AG09309 (cell line): ENCODE measurements around the gene MORN1.

Experiments used
- DNase-seq: peaks from one replicate; pipeline ENCODE4 v3.0.0-alpha.2; 2010; ENCODE audit warnings: low read depth
- H3K4me3 ChIP-seq: 2 replicates; pipeline ENCODE4 v1.5.1; 2011; ENCODE audit warnings: mild to moderate bottlenecking, low read depth, low read length, moderate library complexity; ENCODE audit not compliant: control insufficient read depth
- CTCF ChIP-seq: IDR thresholded peaks from 2 replicates; pipeline ENCODE4 v1.5.1; 2011; ENCODE audit warnings: mild to moderate bottlenecking, low read depth, low read length, inconsistent platforms; ENCODE audit not compliant: insufficient read depth, control insufficient read depth; ENCODE audit errors: missing control alignments

MORN1 gene

GRCh38 chr1:2320760-2321667 lies 70.3 kb downstream of the MORN1 start:
- H3K4me3 ChIP-seq = no peak overlapping the region
- no peak for DNase-seq
- no peak for TF ChIP-seq CTCF

GRCh38 chr1:2320006-2320405 lies 71.3 kb downstream of the MORN1 start:
- no peak for DNase-seq
- TF ChIP-seq CTCF = no peak

GRCh38 chr1:2319291-2319690 lies 72.1 kb downstream of the MORN1 start:
- TF ChIP-seq CTCF = no peak
- H3K4me3 ChIP-seq = no peak overlapping the region
- DNase-seq = no peak

More at GRCh38 chr1:2320006-2320405, 71.3 kb downstream of the MORN1 start:
- no peak overlapping the region for H3K4me3 ChIP-seq

- DNase-seq = no peak
- H3K4me3 ChIP-seq = no peak overlapping the region
These were observed 72.8 kb downstream of the MORN1 start for GRCh38 chr1:2318314-2319278.

GRCh38 chr1:2317230-2318065 lies 73.9 kb downstream of the MORN1 start:
- no peak overlapping the region for H3K4me3 ChIP-seq
- no peak for TF ChIP-seq CTCF
- DNase-seq = no peak

More at GRCh38 chr1:2318314-2319278, 72.8 kb downstream of the MORN1 start:
- no peak for TF ChIP-seq CTCF

- no peak for TF ChIP-seq CTCF
- no peak for DNase-seq
- H3K4me3 ChIP-seq = no peak overlapping the region
These were observed 74.8 kb downstream of the MORN1 start for GRCh38 chr1:2316451-2316961.
